ACC112 (cell line): Measurements from ENCODE around the gene HOXB7.

Experiments used
- H2AFZ ChIP-seq: fragments of 200-600 bp; sonication (generic); one replicate; pipeline ENCODE4 v1.6.0; 2017; ENCODE audit warnings: antibody characterized with exemption, low read length; ENCODE audit not compliant: unreplicated experiment
- H3K27ac ChIP-seq: fragments of 200-600 bp; sonication (generic); 2 replicates; pipeline ENCODE4 v1.5.1; 2014; ENCODE audit warnings: low read depth, mild to moderate bottlenecking, antibody characterized with exemption, low read length, moderate library complexity
- H3K27me3 ChIP-seq: fragments of 200-600 bp; sonication (generic); 2 replicates; pipeline ENCODE4 v1.6.1; 2014; ENCODE audit warnings: mild to moderate bottlenecking, antibody characterized with exemption, low read length, moderate library complexity, mixed read lengths; ENCODE audit not compliant: insufficient read depth
- H3K36me3 ChIP-seq: fragments of 200-600 bp; sonication (generic); 2 replicates; pipeline ENCODE4 v1.6.1; 2016; ENCODE audit warnings: mild to moderate bottlenecking, antibody characterized with exemption, low read length, moderate library complexity, mixed read lengths; ENCODE audit not compliant: insufficient read depth
- H3K4me1 ChIP-seq: fragments of 200-600 bp; sonication (generic); one replicate; pipeline ENCODE4 v1.6.1; 2016; ENCODE audit warnings: low read length, mixed read lengths; ENCODE audit not compliant: insufficient read depth, unreplicated experiment, control insufficient read depth
- H3K4me3 ChIP-seq: fragments of 200-600 bp; sonication (generic); 2 replicates; pipeline ENCODE4 v1.5.1; 2014; ENCODE audit warnings: mild to moderate bottlenecking, low read depth, low read length
- H3K79me2 ChIP-seq: fragments of 200-600 bp; sonication (generic); one replicate; pipeline ENCODE4 v1.6.0; 2016; ENCODE audit warnings: low read length; ENCODE audit not compliant: control insufficient read depth, unreplicated experiment, insufficient read depth

The HOXB7 gene

GRCh38 chr17:48610282-48611211, at the start of gene HOXB7:
Gene HOXB7 (minus strand): TSS chr17:48611017. CDS start chr17:48610918, 99 bp downstream.
- H3K79me2 ChIP-seq: no peaks in the 10 kb centered on the region
- H3K4me1 ChIP-seq: no peaks in the 10 kb centered on the region
- H3K36me3 ChIP-seq: no peaks in the 10 kb centered on the region
- H3K4me3 ChIP-seq: 0 out of 2 replicates have a peak within 1 kb of the TSS, but pooled peaks have one; percentile 17
- no peak within 1 kb of the TSS for H3K27ac ChIP-seq
- peaks cover 98% of the 10 kb centered on the region for H3K27me3 ChIP-seq
- H2AFZ ChIP-seq: no peak within 1 kb of the TSS

- Histone ChIP-seq H3K27me3 (peaks cover 49% of the 10 kb centered on the region), H3K27ac (no peak overlapping the region), H2AFZ (no peak overlapping the region), H3K79me2 (no peaks in the 10 kb centered on the region), H3K36me3 (no peaks in the 10 kb centered on the region), H3K4me1 (no peaks in the 10 kb centered on the region), H3K4me3 (no peak overlapping the region)
These were observed 45.1 kb upstream of the HOXB7 start for GRCh38 chr17:48655913-48656312.

GRCh38 chr17:48649741-48650140, 38.9 kb upstream of the HOXB7 start:
- Histone ChIP-seq H3K4me3 (no peak overlapping the region), H2AFZ (no peak overlapping the region), H3K4me1 (no peaks in the 10 kb centered on the region), H3K36me3 (no peaks in the 10 kb centered on the region), H3K79me2 (no peaks in the 10 kb centered on the region), H3K27ac (no peak overlapping the region), H3K27me3 (peaks cover 65% of the 10 kb centered on the region)

GRCh38 chr17:48647963-48648245, 37.1 kb upstream of the HOXB7 start:
- no peak overlapping the region for H2AFZ ChIP-seq
- no peak overlapping the region for H3K27ac ChIP-seq
- H3K36me3 ChIP-seq: no peaks in the 10 kb centered on the region
- no peak overlapping the region for H3K4me3 ChIP-seq
- peaks cover 81% of the 10 kb centered on the region for H3K27me3 ChIP-seq
- H3K4me1 ChIP-seq: no peaks in the 10 kb centered on the region
- no peaks in the 10 kb centered on the region for H3K79me2 ChIP-seq

- no peak overlapping the region for H3K27ac ChIP-seq
- no peaks in the 10 kb centered on the region for H3K4me1 ChIP-seq
- no peaks in the 10 kb centered on the region for H3K79me2 ChIP-seq
- H3K36me3 ChIP-seq: no peaks in the 10 kb centered on the region
- no peak overlapping the region for H2AFZ ChIP-seq
- peaks cover 82% of the 10 kb centered on the region for H3K27me3 ChIP-seq
- peak overlapping the region; percentile 78 for H3K4me3 ChIP-seq
These were observed 36.5 kb upstream of the HOXB7 start for GRCh38 chr17:48647103-48647962.

GRCh38 chr17:48646183-48647102, 35.6 kb upstream of the HOXB7 start:
- peaks cover 85% of the 10 kb centered on the region for H3K27me3 ChIP-seq
- H3K27ac ChIP-seq: no peak overlapping the region
- no peak overlapping the region for H3K4me3 ChIP-seq
- no peaks in the 10 kb centered on the region for H3K36me3 ChIP-seq
- no peak overlapping the region for H2AFZ ChIP-seq
- H3K79me2 ChIP-seq: no peaks in the 10 kb centered on the region
- H3K4me1 ChIP-seq: no peaks in the 10 kb centered on the region

- Histone ChIP-seq H3K27ac (no peak overlapping the region), H2AFZ (no peak overlapping the region), H3K4me3 (no peak overlapping the region), H3K36me3 (no peaks in the 10 kb centered on the region), H3K27me3 (peaks cover 93% of the 10 kb centered on the region), H3K79me2 (no peaks in the 10 kb centered on the region), H3K4me1 (no peaks in the 10 kb centered on the region)
These were observed 34.9 kb upstream of the HOXB7 start for GRCh38 chr17:48645639-48646182.

GRCh38 chr17:48644910-48645557, 34.2 kb upstream of the HOXB7 start:
- no peak overlapping the region for H2AFZ ChIP-seq
- H3K27me3 ChIP-seq: peaks cover 97% of the 10 kb centered on the region
- H3K79me2 ChIP-seq: no peaks in the 10 kb centered on the region
- no peak overlapping the region for H3K27ac ChIP-seq
- no peaks in the 10 kb centered on the region for H3K4me1 ChIP-seq
- H3K4me3 ChIP-seq: no peak overlapping the region
- H3K36me3 ChIP-seq: no peaks in the 10 kb centered on the region

- H3K27me3 ChIP-seq: peaks cover 98% of the 10 kb centered on the region
- no peak overlapping the region for H3K27ac ChIP-seq
- H3K4me3 ChIP-seq: no peak overlapping the region
- no peaks in the 10 kb centered on the region for H3K79me2 ChIP-seq
- H3K4me1 ChIP-seq: no peaks in the 10 kb centered on the region
- no peaks in the 10 kb centered on the region for H3K36me3 ChIP-seq
- no peak overlapping the region for H2AFZ ChIP-seq
These were observed 33.3 kb upstream of the HOXB7 start for GRCh38 chr17:48644159-48644558.

- no peak overlapping the region for H3K27ac ChIP-seq
- H3K79me2 ChIP-seq: no peaks in the 10 kb centered on the region
- H2AFZ ChIP-seq: no peak overlapping the region
- H3K36me3 ChIP-seq: no peaks in the 10 kb centered on the region
- peaks cover 99% of the 10 kb centered on the region for H3K27me3 ChIP-seq
- H3K4me1 ChIP-seq: no peaks in the 10 kb centered on the region
- no peak overlapping the region for H3K4me3 ChIP-seq
These were observed 32.8 kb upstream of the HOXB7 start for GRCh38 chr17:48643697-48644012.
